HepG2 (cell line): Measurements from ENCODE around the gene TLDC2. TPM values are rescaled to one million over a fixed set of nuclear protein-coding genes. Genes with fewer than 3 reads are reported as not detected.

Experiments used
- ATAC-seq: fragments of 200-7000 bp; cut with Tn5 transposase; 3 replicates; pipeline ENCODE4 v1.9.1; 2020; ENCODE audit warnings: mild to moderate bottlenecking, moderate library complexity
- BruUV-seq: library from RNA; stranded (reverse); fragments of 400-500 nt; replicated peaks from 2 replicates; lab custom pipeline; 2021; lab: Mats Ljungman, UMichigan
- CTCF ChIA-PET: fragments of 300-600 bp; formaldehyde crosslinking; extraction: SDS; loops from one replicate; lab custom pipeline; 2021; ENCODE audit warnings: low total read pairs, inconsistent platforms, low intra/inter-chr PET ratio; lab: Yijun Ruan, JAX
- POLR2A ChIA-PET: fragments of 350-600 bp; sonication (Branson Sonifier 250); formaldehyde crosslinking; loops from one replicate; lab custom pipeline; 2020; ENCODE audit warnings: antibody characterized with exemption, inconsistent platforms; lab: Yijun Ruan, JAX
- DNase-seq: peaks from one replicate; pipeline ENCODE4 v3.0.0-alpha.2; 2015; ENCODE audit warnings: low spot score
- FAIRE-seq: peaks from 3 replicates; lab custom pipeline; 2011; peaks lifted over from hg19 to GRCh38; lab: Jason Lieb, UNC
- H2AFZ ChIP-seq: one replicate; pipeline ENCODE4 v1.6.1; 2011; ENCODE audit warnings: low read length, inconsistent platforms
- H3K27ac ChIP-seq: fragments of 300-600 bp; 3 replicates; pipeline ENCODE4 v1.8.0; 2011; ENCODE audit warnings: mixed run types, mild to moderate bottlenecking, mixed read lengths, low read length, inconsistent platforms; ENCODE audit not compliant: insufficient read depth; ENCODE audit errors: extremely low read length
- H3K27me3 ChIP-seq, 2 experiments: fragments of 200-600 bp in 1 of 2; 2 replicates in 1 of 2; 3 replicates in 1 of 2; pipeline versions ENCODE4 v1.6.0 to v1.8.0; 2011; ENCODE audit warnings: low read length in 2 of 2, mild to moderate bottlenecking in 2 of 2, moderate library complexity in 2 of 2, inconsistent platforms in 1 of 2; ENCODE audit not compliant: insufficient read depth in 2 of 2, control insufficient read depth in 1 of 2
- H3K36me3 ChIP-seq, 2 experiments: fragments of 200-600 bp in 1 of 2; replicated peaks in 1 of 2; 2 replicates in 1 of 2; 3 replicates in 1 of 2; pipeline versions ENCODE4 v1.5.1 to v1.8.0; 2011; ENCODE audit warnings: low read length in 2 of 2, inconsistent platforms in 1 of 2; ENCODE audit not compliant: insufficient read depth in 2 of 2, control insufficient read depth in 1 of 2
- H3K4me1 ChIP-seq: 2 replicates; pipeline ENCODE4 v1.5.1; 2012; ENCODE audit warnings: low read length, inconsistent platforms; ENCODE audit not compliant: insufficient read depth
- H3K4me2 ChIP-seq: 2 replicates; pipeline ENCODE4 v1.6.0; 2011; ENCODE audit warnings: low read depth, low read length, inconsistent platforms
- H3K4me3 ChIP-seq, 3 experiments: fragments of 200-600 bp in 1 of 3; sonication (generic), shearing (Covaris generic) in 1 of 3; replicated peaks in 1 of 3; 2 replicates each; pipeline ENCODE4 v1.5.1; 2011 to 2016; ENCODE audit warnings: low read length in 3 of 3, inconsistent platforms in 2 of 3, low read depth in 2 of 3, mild to moderate bottlenecking in 2 of 3, control low read depth in 1 of 3, mixed read lengths in 1 of 3; ENCODE audit not compliant: insufficient read depth in 1 of 3
- H3K79me2 ChIP-seq: one replicate; pipeline ENCODE4 v1.6.1; 2011; ENCODE audit warnings: low read length, inconsistent platforms; ENCODE audit not compliant: insufficient read depth
- H3K9ac ChIP-seq: 2 replicates; pipeline ENCODE4 v1.6.0; 2011; ENCODE audit warnings: mild to moderate bottlenecking, low read depth, low read length, inconsistent platforms; ENCODE audit not compliant: insufficient read depth
- H3K9me3 ChIP-seq: 2 replicates; pipeline ENCODE4 v1.5.1; 2012; ENCODE audit warnings: mild to moderate bottlenecking, low read length
- H4K20me1 ChIP-seq: 2 replicates; pipeline ENCODE4 v1.6.0; 2011; ENCODE audit warnings: inconsistent platforms, mild to moderate bottlenecking, low read length, moderate library complexity; ENCODE audit not compliant: insufficient read depth
- FOXO4 ChIP-seq: sonication (generic); formaldehyde crosslinking; conservative IDR thresholded peaks from 2 replicates; pipeline ENCODE4 v1.8.1; 2023; ENCODE audit warnings: missing genetic modification reagents
- MAFK ChIP-seq, 2 experiments: IDR thresholded peaks in 1 of 2; conservative IDR thresholded peaks in 1 of 2; 2 replicates each; pipeline ENCODE4 v1.6.1; 2011; ENCODE audit warnings: improper control_type of control experiment in 2 of 2, low read length in 2 of 2
- SOX6 ChIP-seq, 2 experiments: fragments of 450-650 bp in 1 of 2; sonication (generic) in 1 of 2; formaldehyde crosslinking in 1 of 2; IDR thresholded peaks; 2 replicates each; pipeline versions ENCODE4 v1.4.0 to v1.6.1; 2017 to 2020; ENCODE audit warnings: antibody characterized with exemption in 1 of 2, mild to moderate bottlenecking in 1 of 2, missing genetic modification reagents in 1 of 2
- ZBTB21 ChIP-seq: sonication (generic); formaldehyde crosslinking; IDR thresholded peaks from 2 replicates; pipeline ENCODE4 v1.4.0; 2020; ENCODE audit warnings: missing genetic modification reagents
- ZNF232 ChIP-seq: sonication (generic); formaldehyde crosslinking; IDR thresholded peaks from 2 replicates; pipeline ENCODE4 v1.4.0; 2020; ENCODE audit warnings: missing genetic modification reagents, borderline replicate concordance
- ZNF431 ChIP-seq: sonication (generic); formaldehyde crosslinking; IDR thresholded peaks from 2 replicates; pipeline ENCODE4 v1.9.0; 2022; ENCODE audit warnings: missing genetic modification reagents, low read depth, mild to moderate bottlenecking, borderline replicate concordance
- ZNF503 ChIP-seq: sonication (generic); formaldehyde crosslinking; IDR thresholded peaks from 2 replicates; pipeline ENCODE4 v1.4.0; 2020; ENCODE audit warnings: missing genetic modification reagents
- ZNF768 ChIP-seq: sonication (generic); formaldehyde crosslinking; IDR thresholded peaks from 2 replicates; pipeline ENCODE4 v1.4.0; 2020; ENCODE audit warnings: missing genetic modification reagents
- WGBS: methylation state at CpG from one replicate; pipeline ENCODE4 v1.1.6; 2017; ENCODE audit warnings: low lambda C conversion rate; 5-methylcytosine and 5-hydroxymethylcytosine counted together
- in situ Hi-C: cut with HindIII; loops from 2 replicates; pipeline ENCODE4 v1.10.0; 2017; ENCODE audit warnings: low pct_unique_long_range_greater_than_20kb; ENCODE audit not compliant: extremely low pct_ligation_motif_present
- intact Hi-C: fragments of 100-400 bp; cut with micrococcal nuclease; formaldehyde crosslinking; loops from one replicate; pipeline ENCODE4 v1.10.0; 2022; ENCODE audit not compliant: unreplicated experiment
- polyA plus RNA-seq, 8 experiments: library from polyadenylated mRNA; depleted of rRNA in 3 of 8; stranded (reverse) in 7 of 8; unstranded in 1 of 8; fragments of >200 nt; fragmentation: Illumina TruSeq in 4 of 8; extraction: Trizol in 4 of 8; gene quantifications; 2 replicates each; pipeline versions ENCODE4 v1.2.1 to v1.2.3, GENCODE V29; 2011 to 2016; ENCODE audit warnings: low read depth in 4 of 8, missing spikeins in 1 of 8, mixed read lengths in 1 of 8; ENCODE audit not compliant: insufficient read depth in 1 of 8
- total RNA-seq, 5 experiments: library from RNA; depleted of rRNA; stranded (reverse); fragments of >200 nt; fragmentation: Illumina TruSeq; extraction: Trizol; gene quantifications; 2 replicates each; pipeline ENCODE4 v1.2.3, GENCODE V29; 2016; ENCODE audit warnings: low read depth in 1 of 5

The TLDC2 gene
- total and polyA plus RNA-seq, 2 of the 13 experiments (the other 11 are each of a cell fraction or from before 2014, with no cell fraction given) = 1.5 to 1.6 TPM

GRCh38 chr20:36888880-36889516 lies 13.1 kb downstream of the TLDC2 start:
- TF ChIP-seq FOXO4 (CRISPR knock-in tag) (no peak), MAFK (conservative IDR thresholded peaks at IDR 0.05 in 1 of 2, IDR thresholded peaks at IDR 0.05 in 1 of 2; ENCODE audit: low read length in 2 of 2) (peak in 1 of 2 experiments; percentile 51; a peak in 2 of 4 replicates), ZNF503 (CRISPR knock-in tag) (no peak), ZBTB21 (no peak), ZNF768 (CRISPR knock-in tag) (peak; percentile 46; the same call in 1 of the 2 replicates), ZNF431 (CRISPR knock-in tag) (no peak), ZNF232 (CRISPR knock-in tag) (no peak), SOX6 (IDR thresholded peaks at IDR 0.05) (no peak), SOX6 (CRISPR knock-in tag; IDR thresholded peaks at IDR 0.05) (no peak)
- H3K27ac ChIP-seq = no peak overlapping the region
- CTCF ChIA-PET = no interaction called here
- no peaks in the 10 kb centered on the region for H4K20me1 ChIP-seq
- H3K27me3 ChIP-seq = no peaks in the 10 kb centered on the region
- in situ Hi-C loops = loop anchor here (5.0 kb wide), 1 partner anchor 57 kb away; no protein-coding TSS in a partner anchor
- WGBS = 94% methylated on average over 15 of the region's 15 CpGs
- no peak overlapping the region for H2AFZ ChIP-seq
- H3K4me3 ChIP-seq = no peak overlapping the region
- no TSS peak for BruUV-seq
- no peak for DNase-seq
- H3K36me3 ChIP-seq = peaks cover 6 to 27% of the 10 kb centered on the region in 2 experiments; a peak in 4 of 5 replicates
- intact Hi-C loops = no loop called here
- no peak overlapping the region for H3K4me2 ChIP-seq
- H3K4me1 ChIP-seq = peaks cover 15% of the 10 kb centered on the region
- H3K9me3 ChIP-seq = no peaks in the 10 kb centered on the region
- H3K79me2 ChIP-seq = no peaks in the 10 kb centered on the region
- POLR2A ChIA-PET = no interaction called here
- no peak overlapping the region for H3K9ac ChIP-seq
- FAIRE-seq = no peak
- ATAC-seq = no peak
